Hepatocyte (in vitro differentiated cells): Measurements from ENCODE around the gene ZDHHC7. TPM values are rescaled to one million over a fixed set of nuclear protein-coding genes. Genes with fewer than 3 reads are reported as not detected.
A peak's percentile ranks its signal among the peaks of the same experiment; 100 is the strongest.

Source experiments
- DNase-seq: peaks from one replicate; pipeline ENCODE4 v3.0.0-alpha.2; 2016; ENCODE audit warnings: low spot score
- H2AFZ ChIP-seq: fragments of 200-600 bp; sonication (generic); 2 replicates; pipeline ENCODE4 v1.6.0; 2016; ENCODE audit warnings: antibody characterized with exemption, mild to moderate bottlenecking
- H3K27ac ChIP-seq: fragments of 200-600 bp; sonication (generic); 2 replicates; pipeline ENCODE4 v1.5.1; 2016; ENCODE audit warnings: mild to moderate bottlenecking
- H3K27me3 ChIP-seq: fragments of 200-600 bp; sonication (generic); 2 replicates; pipeline ENCODE4 v1.6.1; 2016
- H3K36me3 ChIP-seq: fragments of 200-600 bp; sonication (generic); replicated peaks from 2 replicates; pipeline ENCODE4 v1.5.1; 2016; ENCODE audit warnings: low read depth; ENCODE audit not compliant: insufficient read depth
- H3K4me1 ChIP-seq: fragments of 200-600 bp; sonication (generic); 2 replicates; pipeline ENCODE4 v1.5.1; 2016; ENCODE audit warnings: mild to moderate bottlenecking, moderate library complexity; ENCODE audit not compliant: insufficient read depth
- H3K4me2 ChIP-seq: fragments of 200-600 bp; sonication (generic); 2 replicates; pipeline ENCODE4 v1.6.0; 2016
- H3K4me3 ChIP-seq: fragments of 200-600 bp; sonication (generic); 2 replicates; pipeline ENCODE4 v1.5.1; 2016; ENCODE audit warnings: mild to moderate bottlenecking
- H3K79me2 ChIP-seq: fragments of 200-600 bp; sonication (generic); 2 replicates; pipeline ENCODE4 v1.6.0; 2017; ENCODE audit warnings: mild to moderate bottlenecking
- H3K9me2 ChIP-seq: fragments of 200-600 bp; sonication (generic); replicated peaks from 2 replicates; pipeline ENCODE4 v1.6.0; 2017; ENCODE audit warnings: mild to moderate bottlenecking; ENCODE audit not compliant: insufficient read depth
- H3K9me3 ChIP-seq: fragments of 200-600 bp; sonication (generic); 2 replicates; pipeline ENCODE4 v1.5.1; 2016; ENCODE audit warnings: low read depth, mild to moderate bottlenecking
- H4K20me1 ChIP-seq: fragments of 200-600 bp; sonication (generic); 2 replicates; pipeline ENCODE4 v1.6.0; 2016; ENCODE audit warnings: mild to moderate bottlenecking; ENCODE audit not compliant: insufficient read depth, poor library complexity, severe bottlenecking
- EZH2 ChIP-seq: fragments of 200-600 bp; sonication (generic); IDR thresholded peaks from 2 replicates; pipeline ENCODE4 v1.6.1; 2016; ENCODE audit warnings: antibody characterized with exemption, mild to moderate bottlenecking, borderline replicate concordance
- EZH2phosphoT487 ChIP-seq: fragments of 200-600 bp; sonication (generic); IDR thresholded peaks from one replicate; pipeline ENCODE4 v1.6.1; 2018; ENCODE audit warnings: antibody characterized with exemption, mild to moderate bottlenecking, low read depth, moderate library complexity; ENCODE audit not compliant: unreplicated experiment, severe bottlenecking
- WGBS: methylation state at CpG from one replicate; pipeline ENCODE4 v1.1.6; 2016; ENCODE audit warnings: low lambda C conversion rate; ENCODE audit errors: missing lambda C conversion rate; 5-methylcytosine and 5-hydroxymethylcytosine counted together
- polyA plus RNA-seq: library from polyadenylated mRNA; unstranded; fragments of >200 nt; fragmentation: Nextera tagmentation; extraction: Ambion mirVana; gene quantifications from 2 replicates; pipeline ENCODE4 v1.2.1, GENCODE V29; 2016
- total RNA-seq: library from RNA; depleted of rRNA; stranded (reverse); fragments of >200 nt; gene quantifications from 2 replicates; pipeline ENCODE4 v1.2.3, GENCODE V29; 2014
- TF ChIP-seq, protein P1 (sequence below): fragments of 200-600 bp; sonication (generic); IDR thresholded peaks from 2 replicates; pipeline ENCODE4 v1.5.1; 2016; ENCODE audit warnings: antibody characterized with exemption, mild to moderate bottlenecking; ENCODE audit not compliant: poor library complexity

ZDHHC7 gene
- total and polyA plus RNA-seq, 2 experiments from 2014 or later: 51.4 to 65.2 TPM

DNA sequence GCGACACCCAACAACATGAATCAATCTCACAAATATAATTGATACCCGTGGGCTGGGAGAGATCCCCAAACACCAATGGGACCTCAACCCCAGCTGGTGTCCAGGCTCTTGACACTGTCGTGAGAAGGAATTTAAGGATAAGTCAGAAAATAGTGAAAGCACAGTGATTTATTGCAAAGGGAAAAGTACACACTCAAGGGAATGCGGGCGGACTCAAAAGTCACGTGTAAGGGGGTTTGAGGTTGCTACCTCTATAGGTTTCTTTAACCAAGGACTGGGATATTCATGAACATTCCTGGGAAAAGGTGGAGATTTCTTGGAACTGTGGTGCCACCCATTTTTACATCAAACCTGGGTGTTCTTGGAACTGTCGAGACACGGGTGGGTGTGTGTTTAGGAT is 6.3 kb upstream of the ZDHHC7 start:
- no peaks in the 10 kb centered on the region for H3K36me3 ChIP-seq
- no peaks in the 10 kb centered on the region for H4K20me1 ChIP-seq
- no peak overlapping the region for H3K4me2 ChIP-seq
- H3K27ac ChIP-seq: no peak overlapping the region
- TF ChIP-seq EZH2phosphoT487 (no peak), EZH2 (no peak)
- TF ChIP-seq, protein P1, sequence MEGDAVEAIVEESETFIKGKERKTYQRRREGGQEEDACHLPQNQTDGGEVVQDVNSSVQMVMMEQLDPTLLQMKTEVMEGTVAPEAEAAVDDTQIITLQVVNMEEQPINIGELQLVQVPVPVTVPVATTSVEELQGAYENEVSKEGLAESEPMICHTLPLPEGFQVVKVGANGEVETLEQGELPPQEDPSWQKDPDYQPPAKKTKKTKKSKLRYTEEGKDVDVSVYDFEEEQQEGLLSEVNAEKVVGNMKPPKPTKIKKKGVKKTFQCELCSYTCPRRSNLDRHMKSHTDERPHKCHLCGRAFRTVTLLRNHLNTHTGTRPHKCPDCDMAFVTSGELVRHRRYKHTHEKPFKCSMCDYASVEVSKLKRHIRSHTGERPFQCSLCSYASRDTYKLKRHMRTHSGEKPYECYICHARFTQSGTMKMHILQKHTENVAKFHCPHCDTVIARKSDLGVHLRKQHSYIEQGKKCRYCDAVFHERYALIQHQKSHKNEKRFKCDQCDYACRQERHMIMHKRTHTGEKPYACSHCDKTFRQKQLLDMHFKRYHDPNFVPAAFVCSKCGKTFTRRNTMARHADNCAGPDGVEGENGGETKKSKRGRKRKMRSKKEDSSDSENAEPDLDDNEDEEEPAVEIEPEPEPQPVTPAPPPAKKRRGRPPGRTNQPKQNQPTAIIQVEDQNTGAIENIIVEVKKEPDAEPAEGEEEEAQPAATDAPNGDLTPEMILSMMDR: no peak
- DNase-seq: no peak
- H2AFZ ChIP-seq: no peak overlapping the region
- H3K4me1 ChIP-seq: peaks cover 14% of the 10 kb centered on the region
- H3K27me3 ChIP-seq: no peaks in the 10 kb centered on the region
- H3K79me2 ChIP-seq: no peaks in the 10 kb centered on the region
- no peak overlapping the region for H3K4me3 ChIP-seq
- H3K9me2 ChIP-seq: no peaks in the 10 kb centered on the region
- H3K9me3 ChIP-seq: no peaks in the 10 kb centered on the region
- WGBS: 81% methylated on average over 8 of the region's 8 CpGs

DNA sequence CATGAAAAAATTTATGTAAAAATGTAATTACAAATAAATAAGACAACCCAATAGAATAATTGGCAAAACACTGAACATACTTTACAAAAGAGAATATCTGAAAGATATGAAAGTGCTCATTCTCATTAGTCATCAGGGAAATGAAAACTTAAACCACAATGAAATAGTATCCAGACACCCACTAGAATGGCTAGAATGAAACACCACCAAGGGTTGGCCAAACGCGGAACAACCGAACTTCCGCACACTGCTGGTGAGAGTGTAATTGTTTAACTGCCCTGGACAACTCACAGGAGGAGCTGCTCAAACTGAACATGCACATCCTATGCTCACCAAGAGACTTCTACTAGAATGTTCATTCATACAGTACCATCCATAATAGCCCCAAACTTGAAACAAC is 5.8 kb upstream of the ZDHHC7 start:
- no peak overlapping the region for H3K4me2 ChIP-seq
- H3K79me2 ChIP-seq: peaks cover 3% of the 10 kb centered on the region
- no peak for TF ChIP-seq EZH2phosphoT487
- TF ChIP-seq, protein P1: no peak

DNA sequence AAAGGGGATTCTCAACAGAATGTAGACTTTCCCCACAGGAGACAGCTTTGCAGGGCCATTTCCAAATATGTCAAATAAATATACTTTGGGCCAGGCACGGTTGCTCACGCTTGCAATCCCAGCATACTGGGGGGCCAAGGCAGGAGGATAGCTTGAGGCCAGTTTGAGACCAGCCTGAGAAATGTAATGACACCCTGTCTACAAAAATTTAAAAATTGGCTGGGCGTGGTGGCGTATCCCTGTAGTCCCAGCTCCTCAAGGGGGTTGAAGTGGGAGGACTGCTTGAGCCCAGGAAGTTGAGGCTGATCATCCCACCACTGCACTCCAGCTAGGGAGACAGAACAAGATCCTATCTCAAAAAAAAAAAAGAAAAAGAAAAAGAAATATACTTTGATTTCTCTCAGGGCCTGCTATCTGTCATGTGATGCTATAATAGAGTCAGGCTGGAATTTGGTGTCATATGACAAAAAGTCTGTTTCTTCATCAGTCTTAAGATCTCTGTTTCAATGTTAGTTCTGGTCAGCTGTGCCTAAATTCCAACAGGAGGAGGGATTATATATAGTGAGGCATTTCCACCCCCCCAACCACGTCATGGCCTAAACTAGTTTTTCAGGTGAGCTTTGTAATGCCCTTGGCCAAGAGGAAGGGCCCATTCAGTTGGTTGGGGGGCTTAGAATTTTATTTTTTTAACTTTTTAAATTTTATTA is 4.3 kb upstream of the ZDHHC7 start:
- Histone ChIP-seq H3K79me2 (peaks cover 9% of the 10 kb centered on the region), H3K4me1 (peaks cover 20% of the 10 kb centered on the region), H3K27me3 (no peaks in the 10 kb centered on the region), H3K9me3 (no peaks in the 10 kb centered on the region), H4K20me1 (no peaks in the 10 kb centered on the region), H3K27ac (peak overlapping the region; percentile 90), H3K4me3 (no peak overlapping the region), H3K9me2 (no peaks in the 10 kb centered on the region), H2AFZ (no peak overlapping the region), H3K4me2 (no peak overlapping the region), H3K36me3 (no peaks in the 10 kb centered on the region)
- TF ChIP-seq EZH2 (no peak), EZH2phosphoT487 (no peak)
- TF ChIP-seq, protein P1: no peak
- 77% methylated on average over 5 of the region's 5 CpGs for WGBS
- DNase-seq: no peak

More for the DNA sequence above, 5.8 kb upstream of the ZDHHC7 start:
- Histone ChIP-seq H3K27ac (no peak overlapping the region), H3K9me3 (no peaks in the 10 kb centered on the region), H3K9me2 (no peaks in the 10 kb centered on the region), H3K36me3 (no peaks in the 10 kb centered on the region), H2AFZ (no peak overlapping the region), H3K4me3 (no peak overlapping the region), H3K4me1 (peaks cover 16% of the 10 kb centered on the region), H3K27me3 (no peaks in the 10 kb centered on the region), H4K20me1 (no peaks in the 10 kb centered on the region)
- DNase-seq: no peak
- WGBS: 97% methylated on average over 4 of the region's 4 CpGs
